WERI-Rb-1 (cell line): Measurements from ENCODE around the gene PPP2R2C.

Experiments used
- DNase-seq: peaks from one replicate; pipeline ENCODE4 v3.0.0-alpha.2; 2020
- H3K27ac ChIP-seq: fragments of 250-450 bp; sonication (Bioruptor Pico); 2 replicates; pipeline ENCODE4 v1.5.1; 2020; ENCODE audit warnings: mild to moderate bottlenecking, moderate library complexity
- H3K27me3 ChIP-seq: fragments of 250-450 bp; sonication (Bioruptor Pico); 2 replicates; pipeline ENCODE4 v1.5.1; 2021; ENCODE audit warnings: mild to moderate bottlenecking, low read depth, moderate library complexity; ENCODE audit not compliant: insufficient read depth, severe bottlenecking
- H3K36me3 ChIP-seq: fragments of 250-450 bp; sonication (Bioruptor Pico); 2 replicates; pipeline ENCODE4 v1.5.1; 2020; ENCODE audit warnings: mild to moderate bottlenecking, moderate library complexity
- H3K4me3 ChIP-seq: 2 replicates; pipeline ENCODE4 v1.5.1; 2011; ENCODE audit warnings: low read depth, mild to moderate bottlenecking, control low read depth, low read length
- H3K9me3 ChIP-seq: fragments of 250-450 bp; sonication (Bioruptor Pico); 2 replicates; pipeline ENCODE4 v1.5.1; 2021; ENCODE audit warnings: mild to moderate bottlenecking, moderate library complexity; ENCODE audit not compliant: severe bottlenecking
- TF ChIP-seq, protein P1 (sequence below): IDR thresholded peaks from 2 replicates; pipeline ENCODE4 v1.5.1; 2011; ENCODE audit warnings: low read depth, mild to moderate bottlenecking, control low read depth, inconsistent platforms, low read length

Gene PPP2R2C

GRCh38 chr4:6487466-6487865, 15.1 kb upstream of the PPP2R2C start:
- no peak overlapping the region for H3K4me3 ChIP-seq
- no peaks in the 10 kb centered on the region for H3K27me3 ChIP-seq
- H3K9me3 ChIP-seq: no peaks in the 10 kb centered on the region
- DNase-seq: no peak
- no peak overlapping the region for H3K27ac ChIP-seq
- no peaks in the 10 kb centered on the region for H3K36me3 ChIP-seq
- TF ChIP-seq, protein P1, sequence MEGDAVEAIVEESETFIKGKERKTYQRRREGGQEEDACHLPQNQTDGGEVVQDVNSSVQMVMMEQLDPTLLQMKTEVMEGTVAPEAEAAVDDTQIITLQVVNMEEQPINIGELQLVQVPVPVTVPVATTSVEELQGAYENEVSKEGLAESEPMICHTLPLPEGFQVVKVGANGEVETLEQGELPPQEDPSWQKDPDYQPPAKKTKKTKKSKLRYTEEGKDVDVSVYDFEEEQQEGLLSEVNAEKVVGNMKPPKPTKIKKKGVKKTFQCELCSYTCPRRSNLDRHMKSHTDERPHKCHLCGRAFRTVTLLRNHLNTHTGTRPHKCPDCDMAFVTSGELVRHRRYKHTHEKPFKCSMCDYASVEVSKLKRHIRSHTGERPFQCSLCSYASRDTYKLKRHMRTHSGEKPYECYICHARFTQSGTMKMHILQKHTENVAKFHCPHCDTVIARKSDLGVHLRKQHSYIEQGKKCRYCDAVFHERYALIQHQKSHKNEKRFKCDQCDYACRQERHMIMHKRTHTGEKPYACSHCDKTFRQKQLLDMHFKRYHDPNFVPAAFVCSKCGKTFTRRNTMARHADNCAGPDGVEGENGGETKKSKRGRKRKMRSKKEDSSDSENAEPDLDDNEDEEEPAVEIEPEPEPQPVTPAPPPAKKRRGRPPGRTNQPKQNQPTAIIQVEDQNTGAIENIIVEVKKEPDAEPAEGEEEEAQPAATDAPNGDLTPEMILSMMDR: no peak

- Histone ChIP-seq H3K27me3 (no peaks in the 10 kb centered on the region), H3K27ac (no peak overlapping the region), H3K9me3 (no peaks in the 10 kb centered on the region), H3K4me3 (no peak overlapping the region), H3K36me3 (no peaks in the 10 kb centered on the region)
- TF ChIP-seq, protein P1: no peak
- no peak for DNase-seq
Measured at GRCh38 chr4:6480534-6481088, 8.2 kb upstream of the PPP2R2C start.

DNA sequence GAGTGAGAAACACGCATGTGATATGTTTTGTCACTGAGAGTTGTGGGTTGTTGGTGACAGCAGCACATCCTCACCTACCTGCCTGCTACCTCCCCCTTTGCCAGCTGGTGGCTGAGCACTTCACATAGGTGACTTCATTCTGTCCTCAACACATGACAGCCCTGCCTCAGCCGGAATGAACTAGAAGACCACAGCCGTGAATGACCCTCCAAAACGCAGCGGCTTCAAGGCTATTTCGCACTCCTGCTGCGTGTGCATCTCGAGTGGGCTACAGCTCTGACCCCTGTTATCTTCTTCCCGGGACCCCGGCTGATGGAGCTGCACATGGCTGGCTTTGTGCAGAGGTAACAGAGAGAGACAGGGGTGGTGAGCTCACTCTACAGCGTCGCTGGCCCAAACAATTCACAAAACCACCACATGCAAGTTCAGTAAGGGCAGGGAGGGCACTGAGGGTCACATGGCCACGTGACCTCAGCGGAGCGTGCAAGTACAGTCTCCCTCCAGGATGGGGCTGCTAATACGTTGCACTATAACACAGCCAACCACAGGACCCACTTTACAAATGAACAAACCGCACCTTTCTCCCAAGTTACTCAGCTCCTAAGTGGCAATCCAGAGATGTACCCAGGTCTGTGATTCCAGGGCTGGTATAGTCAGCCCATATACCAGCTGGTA, 6.3 kb upstream of the PPP2R2C start:
- no peaks in the 10 kb centered on the region for H3K9me3 ChIP-seq
- TF ChIP-seq, protein P1: no peak
- no peaks in the 10 kb centered on the region for H3K27me3 ChIP-seq
- no peaks in the 10 kb centered on the region for H3K36me3 ChIP-seq
- no peak overlapping the region for H3K4me3 ChIP-seq
- DNase-seq: no peak
- H3K27ac ChIP-seq: no peak overlapping the region

DNA sequence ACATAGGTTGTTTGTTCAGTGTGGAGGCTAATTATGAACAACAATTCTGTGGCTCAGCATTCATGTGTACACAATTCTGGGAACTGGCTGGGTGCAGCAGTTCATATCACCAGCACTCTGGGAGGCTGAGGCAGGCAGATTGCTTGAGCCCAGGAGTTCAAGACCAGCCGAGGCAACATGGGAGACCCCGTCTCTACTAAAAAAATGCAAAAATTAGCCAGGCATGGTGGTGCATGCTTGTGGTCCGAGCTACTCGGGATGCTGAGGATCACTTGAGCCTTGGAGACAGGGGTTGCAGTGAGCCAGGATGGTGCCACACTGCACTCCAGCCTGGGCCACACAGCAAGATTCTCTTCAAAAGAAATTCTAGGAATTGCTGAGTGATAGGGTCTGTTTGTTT, 4.5 kb upstream of the PPP2R2C start:
- Histone ChIP-seq H3K9me3 (no peaks in the 10 kb centered on the region), H3K27me3 (peaks cover 3% of the 10 kb centered on the region), H3K27ac (no peak overlapping the region), H3K4me3 (no peak overlapping the region), H3K36me3 (no peaks in the 10 kb centered on the region)
- DNase-seq: no peak
- TF ChIP-seq, protein P1: no peak

DNA sequence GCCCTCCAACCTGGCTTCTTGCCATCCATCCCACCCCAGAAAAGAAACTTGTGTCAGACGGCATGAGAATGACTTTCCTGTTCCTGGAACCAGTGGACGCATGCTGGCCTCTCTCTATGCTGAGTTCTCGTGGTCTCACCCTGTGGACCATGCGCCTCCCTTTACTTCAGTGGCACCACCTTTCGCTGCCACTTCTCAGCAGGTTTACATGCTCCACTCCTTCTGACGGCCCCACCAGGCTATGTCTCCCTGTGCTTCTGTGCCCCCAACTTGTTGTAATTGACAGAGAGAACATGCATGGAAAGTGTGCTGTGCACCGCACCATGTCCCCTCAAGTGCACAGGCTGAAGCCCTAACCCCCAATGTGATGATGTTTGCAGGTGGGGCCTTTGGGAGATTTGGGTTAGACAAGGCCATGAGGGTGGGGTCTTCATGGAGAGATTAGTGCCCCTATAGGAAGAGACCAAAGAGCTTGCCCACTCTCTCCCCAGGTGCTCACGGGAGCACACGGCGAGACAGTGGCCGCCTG, 3.1 kb upstream of the PPP2R2C start:
- Histone ChIP-seq H3K27me3 (peaks cover 9% of the 10 kb centered on the region), H3K4me3 (no peak overlapping the region), H3K9me3 (no peaks in the 10 kb centered on the region), H3K27ac (no peak overlapping the region), H3K36me3 (no peaks in the 10 kb centered on the region)
- DNase-seq: no peak
- TF ChIP-seq, protein P1: no peak
